ENCODE results near the gene ADAM12. TPM values are rescaled to one million over a fixed set of nuclear protein-coding genes. Genes with fewer than 3 reads are reported as not detected.

The ADAM12 gene
- total and polyA plus RNA-seq, 2 of the 13 experiments (the other 11 are each of a cell fraction or from before 2014, with no cell fraction given) = not detected

- Histone ChIP-seq H3K9me3 (ENCODE audit: low read length) (no peaks in the 10 kb centered on the region), H3K27me3 (ENCODE audit: control insufficient read depth in 1 of 2, insufficient read depth in 2 of 2, low read length in 2 of 2) (peaks cover 0 to 3% of the 10 kb centered on the region in 2 experiments; a peak in 1 of 5 replicates), H3K4me3 (replicated peaks in 1 of 3; ENCODE audit: insufficient read depth in 1 of 3, low read depth in 2 of 3, low read length in 3 of 3) (no peak overlapping the region), H3K4me2 (ENCODE audit: low read depth, low read length) (no peak overlapping the region), H4K20me1 (ENCODE audit: insufficient read depth, low read length) (no peaks in the 10 kb centered on the region), H3K36me3 (replicated peaks in 1 of 2; ENCODE audit: control insufficient read depth in 1 of 2, insufficient read depth in 2 of 2, low read length in 2 of 2) (no peaks in the 10 kb centered on the region), H3K4me1 (ENCODE audit: insufficient read depth, low read length) (no peaks in the 10 kb centered on the region), H3K79me2 (ENCODE audit: insufficient read depth, low read length) (no peaks in the 10 kb centered on the region), H3K27ac (ENCODE audit: extremely low read length, insufficient read depth, low read length) (no peak overlapping the region), H3K9ac (ENCODE audit: insufficient read depth, low read depth, low read length) (no peak overlapping the region), H2AFZ (ENCODE audit: low read length) (no peak overlapping the region)
- CTCF ChIA-PET (ENCODE audit: low intra/inter-chr PET ratio, low total read pairs) = no interaction called here
- ATAC-seq (no peak), FAIRE-seq (no peak), DNase-seq (ENCODE audit: low spot score) (no peak)
- BruUV-seq (replicated peaks) = no TSS peak
- POLR2A ChIA-PET = no interaction called here
- TF ChIP-seq ZNF343 (CRISPR knock-in tag; IDR thresholded peaks at IDR 0.05) (no peak), ZNF12 (CRISPR knock-in tag; IDR thresholded peaks at IDR 0.05) (no peak), ARNTL (CRISPR knock-in tag; IDR thresholded peaks at IDR 0.05) (no peak), ZNF724P (CRISPR knock-in tag; IDR thresholded peaks at IDR 0.05; ENCODE audit: borderline replicate concordance) (no peak), MED1 (CRISPR knock-in tag; IDR thresholded peaks at IDR 0.05) (no peak), ZNF850 (CRISPR knock-in tag; conservative IDR thresholded peaks at IDR 0.05) (no peak), NCOA1 (CRISPR knock-in tag; IDR thresholded peaks at IDR 0.05) (no peak), SMAD9 (CRISPR knock-in tag; IDR thresholded peaks at IDR 0.05) (no peak), RFXANK (CRISPR knock-in tag; IDR thresholded peaks at IDR 0.05) (no peak), ZNF235 (CRISPR knock-in tag; IDR thresholded peaks at IDR 0.05; ENCODE audit: borderline replicate concordance) (no peak), RFX1 (IDR thresholded peaks at IDR 0.05) (no peak), ZNF557 (CRISPR knock-in tag; IDR thresholded peaks at IDR 0.05) (no peak), RBM22 (optimal IDR thresholded peaks at IDR 0.05; ENCODE audit: low read length) (no peak), PCBP2 (optimal IDR thresholded peaks at IDR 0.05; ENCODE audit: low read depth, low read length, poor library complexity, severe bottlenecking) (no peak), KDM6A (CRISPR knock-in tag; IDR thresholded peaks at IDR 0.05; ENCODE audit: low read depth) (no peak), TGIF2 (CRISPR knock-in tag; IDR thresholded peaks at IDR 0.05) (no peak), DNMT1 (CRISPR knock-in tag; IDR thresholded peaks at IDR 0.05) (no peak)
- TF ChIP-seq, protein P1, sequence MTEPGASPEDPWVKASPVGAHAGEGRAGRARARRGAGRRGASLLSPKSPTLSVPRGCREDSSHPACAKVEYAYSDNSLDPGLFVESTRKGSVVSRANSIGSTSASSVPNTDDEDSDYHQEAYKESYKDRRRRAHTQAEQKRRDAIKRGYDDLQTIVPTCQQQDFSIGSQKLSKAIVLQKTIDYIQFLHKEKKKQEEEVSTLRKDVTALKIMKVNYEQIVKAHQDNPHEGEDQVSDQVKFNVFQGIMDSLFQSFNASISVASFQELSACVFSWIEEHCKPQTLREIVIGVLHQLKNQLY (CRISPR knock-in tag; IDR thresholded peaks at IDR 0.05) = no peak
- TF ChIP-seq, protein P2, sequence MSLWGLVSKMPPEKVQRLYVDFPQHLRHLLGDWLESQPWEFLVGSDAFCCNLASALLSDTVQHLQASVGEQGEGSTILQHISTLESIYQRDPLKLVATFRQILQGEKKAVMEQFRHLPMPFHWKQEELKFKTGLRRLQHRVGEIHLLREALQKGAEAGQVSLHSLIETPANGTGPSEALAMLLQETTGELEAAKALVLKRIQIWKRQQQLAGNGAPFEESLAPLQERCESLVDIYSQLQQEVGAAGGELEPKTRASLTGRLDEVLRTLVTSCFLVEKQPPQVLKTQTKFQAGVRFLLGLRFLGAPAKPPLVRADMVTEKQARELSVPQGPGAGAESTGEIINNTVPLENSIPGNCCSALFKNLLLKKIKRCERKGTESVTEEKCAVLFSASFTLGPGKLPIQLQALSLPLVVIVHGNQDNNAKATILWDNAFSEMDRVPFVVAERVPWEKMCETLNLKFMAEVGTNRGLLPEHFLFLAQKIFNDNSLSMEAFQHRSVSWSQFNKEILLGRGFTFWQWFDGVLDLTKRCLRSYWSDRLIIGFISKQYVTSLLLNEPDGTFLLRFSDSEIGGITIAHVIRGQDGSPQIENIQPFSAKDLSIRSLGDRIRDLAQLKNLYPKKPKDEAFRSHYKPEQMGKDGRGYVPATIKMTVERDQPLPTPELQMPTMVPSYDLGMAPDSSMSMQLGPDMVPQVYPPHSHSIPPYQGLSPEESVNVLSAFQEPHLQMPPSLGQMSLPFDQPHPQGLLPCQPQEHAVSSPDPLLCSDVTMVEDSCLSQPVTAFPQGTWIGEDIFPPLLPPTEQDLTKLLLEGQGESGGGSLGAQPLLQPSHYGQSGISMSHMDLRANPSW (CRISPR knock-in tag; IDR thresholded peaks at IDR 0.05; ENCODE audit: borderline replicate concordance) = no peak
- TF ChIP-seq, protein P3, sequence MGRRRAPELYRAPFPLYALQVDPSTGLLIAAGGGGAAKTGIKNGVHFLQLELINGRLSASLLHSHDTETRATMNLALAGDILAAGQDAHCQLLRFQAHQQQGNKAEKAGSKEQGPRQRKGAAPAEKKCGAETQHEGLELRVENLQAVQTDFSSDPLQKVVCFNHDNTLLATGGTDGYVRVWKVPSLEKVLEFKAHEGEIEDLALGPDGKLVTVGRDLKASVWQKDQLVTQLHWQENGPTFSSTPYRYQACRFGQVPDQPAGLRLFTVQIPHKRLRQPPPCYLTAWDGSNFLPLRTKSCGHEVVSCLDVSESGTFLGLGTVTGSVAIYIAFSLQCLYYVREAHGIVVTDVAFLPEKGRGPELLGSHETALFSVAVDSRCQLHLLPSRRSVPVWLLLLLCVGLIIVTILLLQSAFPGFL (CRISPR knock-in tag; IDR thresholded peaks at IDR 0.05) = no peak
- 0% methylated on average over 1 of the region's 1 CpG for WGBS (ENCODE audit: low lambda C conversion rate)
- in situ Hi-C loops (cut with HindIII; ENCODE audit: extremely low pct_ligation_motif_present, low pct_unique_long_range_greater_than_20kb) = no loop called here
- intact Hi-C loops (cut with micrococcal nuclease; ENCODE audit: unreplicated experiment) = no loop called here
Measured at GRCh38 chr10:125967533-125967932, 420.7 kb downstream of the ADAM12 start.
